HG03565 (cell line): ENCODE results near the gene CPT1B.

Source experiments
- ATAC-seq: cut with Tn5 transposase; IDR thresholded peaks from one replicate; pipeline ENCODE4 v1.9.1; 2021; ENCODE audit warnings: mild to moderate bottlenecking, moderate library complexity; ENCODE audit not compliant: unreplicated experiment

The CPT1B gene

DNA sequence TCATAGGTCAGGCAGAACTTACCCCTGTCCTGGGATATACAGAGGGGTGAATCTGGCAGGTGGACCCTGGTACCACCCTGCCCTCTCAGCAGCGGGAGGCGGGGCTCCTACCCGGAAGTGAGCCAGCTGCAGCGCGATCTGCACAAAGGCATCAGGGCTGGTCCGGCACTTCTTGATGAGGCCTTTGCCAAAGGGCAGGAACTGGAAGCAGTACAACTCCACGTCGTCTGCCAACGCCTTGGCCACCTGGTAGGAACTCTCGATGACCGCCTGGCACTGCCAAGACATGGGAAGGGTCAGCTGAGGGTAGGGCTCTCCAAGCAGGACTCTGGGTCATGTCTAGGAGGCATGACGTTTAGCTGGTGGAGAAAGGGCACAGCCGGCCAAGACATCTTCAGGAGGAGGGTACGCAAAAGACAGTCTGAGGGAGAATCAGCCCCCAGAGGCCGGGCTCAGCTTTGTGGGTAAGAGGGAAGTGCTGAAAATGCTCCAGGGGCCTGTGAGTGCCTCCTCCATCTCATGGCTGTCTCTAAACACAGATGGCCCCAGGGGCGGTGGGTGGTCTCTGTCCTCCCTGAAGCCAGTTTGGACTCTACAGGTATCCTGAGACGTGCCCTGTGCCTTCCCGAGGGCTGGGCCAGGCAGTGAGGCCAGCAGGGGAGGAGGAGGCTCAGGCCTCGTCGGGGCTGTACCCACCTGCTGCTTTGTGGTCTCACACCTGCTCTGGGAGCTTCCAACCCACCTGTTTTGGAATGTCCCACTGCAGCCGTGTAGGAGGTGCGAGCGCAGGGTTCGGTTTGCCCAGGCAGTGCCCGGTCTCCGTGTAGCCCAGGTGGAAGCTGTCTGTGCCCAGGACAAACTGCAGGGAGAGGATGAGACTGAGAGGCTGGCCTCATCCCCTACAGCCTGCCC lies 6.7 kb downstream of the CPT1B start:
- ATAC-seq = no peak

DNA sequence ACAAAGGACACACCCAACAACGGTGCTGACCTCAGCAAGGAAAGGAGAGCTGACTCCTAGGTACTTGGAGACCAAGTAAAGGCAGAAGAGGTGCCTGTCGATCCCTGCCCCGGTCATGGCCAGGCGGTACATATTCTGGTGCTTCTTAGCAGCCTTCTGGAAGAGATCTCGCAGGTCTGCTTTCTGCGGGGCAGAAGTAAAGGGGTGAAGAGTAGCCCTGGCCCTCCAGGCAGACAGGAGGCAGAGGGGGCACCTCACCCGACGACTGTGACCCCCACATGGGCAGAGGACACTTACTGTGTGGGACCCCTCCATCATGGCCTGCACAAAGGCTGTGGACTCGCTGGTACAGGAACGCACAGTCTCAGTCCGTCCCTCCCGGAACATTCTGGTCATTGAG lies 7.4 kb downstream of the CPT1B start:
- no peak for ATAC-seq

DNA sequence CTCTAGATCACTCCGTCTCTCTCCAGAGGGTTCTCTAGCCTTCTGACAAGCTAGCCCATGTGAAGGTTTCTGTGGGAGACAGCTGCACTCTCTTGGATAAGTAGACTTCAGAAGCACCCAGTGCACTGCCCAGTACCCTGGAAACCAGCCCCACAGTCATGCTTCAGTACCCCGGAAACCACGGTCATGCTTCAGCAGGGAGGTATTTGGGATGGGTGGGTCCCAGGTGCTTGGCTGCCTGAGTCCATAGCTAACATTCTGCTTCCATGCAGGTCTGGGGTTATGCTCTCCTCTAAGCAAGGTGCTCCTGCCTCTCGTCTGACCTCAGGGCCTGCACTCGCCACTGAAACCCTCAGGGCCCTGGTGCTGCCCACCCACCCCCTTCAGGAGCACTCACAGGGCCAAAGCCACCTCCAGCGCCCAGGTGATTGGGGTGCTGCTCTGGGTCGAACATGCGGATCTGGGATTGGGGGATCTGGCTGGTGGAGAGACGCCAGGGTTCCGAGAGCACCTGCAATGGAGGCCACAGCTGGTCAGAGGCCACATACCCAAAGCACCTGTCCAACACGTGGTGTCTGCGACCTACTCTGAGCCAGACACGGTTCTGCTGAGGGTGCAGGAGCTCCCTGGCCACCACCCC lies 8.2 kb downstream of the CPT1B start:
- ATAC-seq = no peak

DNA sequence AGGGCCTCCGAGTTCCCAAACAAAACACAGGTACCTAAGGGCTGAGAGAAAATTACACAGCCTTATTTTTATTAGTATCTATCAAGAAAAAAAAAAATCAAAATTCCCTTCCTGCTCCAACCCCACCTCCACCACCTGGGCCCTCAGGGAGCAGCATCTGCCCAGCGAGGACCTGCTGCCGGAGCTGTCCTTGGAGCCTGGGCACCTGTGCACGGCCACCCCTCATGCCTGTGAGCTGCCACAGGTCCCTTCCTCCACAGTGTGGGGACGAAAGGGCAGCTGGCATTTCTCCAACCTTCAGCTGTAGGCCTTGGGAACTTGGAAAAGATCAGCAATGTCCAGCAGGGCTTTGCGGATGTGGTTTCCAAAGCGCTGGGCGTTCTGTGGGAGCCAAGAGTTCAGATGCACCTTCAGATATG lies 9.2 kb downstream of the CPT1B start:
- no peak for ATAC-seq

DNA sequence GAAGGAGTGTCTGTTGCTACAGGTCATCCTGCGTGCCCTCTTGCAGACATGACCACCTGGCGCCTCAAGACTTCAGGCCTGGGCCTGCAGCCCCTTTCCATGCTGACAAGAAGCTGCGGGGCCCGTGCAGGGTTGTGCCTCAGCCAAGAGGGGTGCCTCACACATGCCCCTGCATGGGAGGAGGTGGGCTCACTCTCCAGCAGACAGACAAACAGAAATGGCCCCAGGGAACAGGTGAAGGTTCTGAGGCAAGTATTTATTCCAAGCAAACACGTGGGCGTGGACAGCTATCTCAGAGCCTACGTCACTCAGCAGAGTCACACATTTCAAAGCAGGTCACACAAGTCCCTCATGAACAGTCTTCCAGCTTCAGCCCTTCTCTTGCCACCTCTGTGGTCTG lies 9.6 kb downstream of the CPT1B start:
- ATAC-seq = no peak

DNA sequence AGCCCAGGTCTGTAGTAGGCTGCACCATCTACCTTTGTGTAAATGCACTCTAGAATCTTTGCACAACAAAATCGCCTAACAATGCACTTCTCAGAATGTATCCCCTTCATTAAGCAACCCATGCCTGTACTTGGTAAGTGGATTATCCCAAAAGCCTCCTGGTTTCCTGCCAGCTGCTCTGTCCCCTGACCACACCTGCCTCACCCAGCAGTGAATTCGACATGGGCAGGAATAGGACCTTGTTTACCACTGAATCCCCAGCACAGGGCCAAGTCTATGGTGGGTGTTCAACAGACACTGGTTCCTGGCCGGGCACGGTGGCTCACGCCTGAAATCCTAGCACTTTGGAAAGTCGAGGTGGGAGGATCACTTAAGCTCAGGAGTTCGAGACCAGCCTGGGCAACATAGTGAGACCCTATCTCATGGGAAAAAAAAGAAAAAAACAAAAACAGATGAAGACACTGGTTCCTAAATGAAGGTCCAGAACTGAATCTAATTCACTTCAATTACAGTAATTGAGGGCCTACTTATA lies 10.4 kb downstream of the CPT1B start:
- no peak for ATAC-seq

DNA sequence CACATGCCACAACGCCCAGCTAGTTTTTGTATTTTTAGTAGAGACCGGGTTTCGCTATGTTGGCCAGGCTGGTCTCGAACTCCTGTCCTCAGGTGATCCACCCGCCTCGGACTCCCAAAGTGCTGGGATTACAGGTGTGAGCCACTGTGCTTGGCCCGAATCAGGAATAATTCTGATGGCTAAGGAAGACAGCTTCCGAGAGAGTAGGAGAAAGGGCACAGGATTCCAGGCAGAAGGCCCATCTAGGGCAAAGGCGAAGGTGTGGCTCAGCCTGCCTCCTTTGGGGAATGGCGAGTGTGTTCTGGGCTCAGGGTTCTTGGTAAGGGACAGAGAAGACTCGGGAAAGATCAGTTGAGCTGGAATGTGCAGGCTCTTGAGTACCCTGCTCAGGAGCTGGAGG lies 13.9 kb downstream of the CPT1B start:
- ATAC-seq = no peak

DNA sequence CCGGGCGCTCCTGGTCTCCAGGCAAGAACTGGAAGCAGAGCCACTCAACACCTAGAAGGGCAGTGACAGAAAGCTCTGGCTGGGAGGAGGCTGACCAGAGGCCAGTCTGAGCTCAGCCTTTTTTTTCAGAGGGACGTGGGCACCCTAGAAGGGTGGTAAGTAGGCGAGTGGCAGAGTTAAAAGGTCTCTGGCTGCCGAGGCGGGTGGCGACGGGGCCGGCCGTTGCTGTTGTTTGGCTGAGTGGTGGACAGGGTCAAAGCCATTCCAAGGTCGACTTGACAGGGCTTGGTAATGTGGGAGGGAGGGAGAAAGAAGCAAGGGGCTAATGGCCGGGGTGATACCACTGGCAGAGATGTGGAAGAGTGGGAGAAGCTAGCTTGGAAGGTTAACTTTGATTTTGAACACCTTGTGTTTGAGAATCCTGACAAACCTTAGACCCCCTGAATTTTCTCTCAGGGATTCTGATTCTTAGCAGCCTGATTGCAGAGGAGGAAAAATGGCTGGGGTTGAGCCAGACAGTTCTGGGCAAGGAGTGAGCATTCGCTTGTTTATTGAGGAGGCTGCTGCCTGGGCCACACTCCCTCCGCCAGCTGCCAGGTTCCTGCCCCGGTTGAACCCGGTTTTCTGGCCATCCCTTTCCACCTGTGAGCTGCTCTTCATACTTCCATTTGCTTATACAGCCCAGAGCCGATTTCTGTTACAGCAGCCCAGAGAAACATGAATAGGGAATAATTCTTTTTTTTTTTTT lies 14.6 kb downstream of the CPT1B start:
- ATAC-seq = no peak

DNA sequence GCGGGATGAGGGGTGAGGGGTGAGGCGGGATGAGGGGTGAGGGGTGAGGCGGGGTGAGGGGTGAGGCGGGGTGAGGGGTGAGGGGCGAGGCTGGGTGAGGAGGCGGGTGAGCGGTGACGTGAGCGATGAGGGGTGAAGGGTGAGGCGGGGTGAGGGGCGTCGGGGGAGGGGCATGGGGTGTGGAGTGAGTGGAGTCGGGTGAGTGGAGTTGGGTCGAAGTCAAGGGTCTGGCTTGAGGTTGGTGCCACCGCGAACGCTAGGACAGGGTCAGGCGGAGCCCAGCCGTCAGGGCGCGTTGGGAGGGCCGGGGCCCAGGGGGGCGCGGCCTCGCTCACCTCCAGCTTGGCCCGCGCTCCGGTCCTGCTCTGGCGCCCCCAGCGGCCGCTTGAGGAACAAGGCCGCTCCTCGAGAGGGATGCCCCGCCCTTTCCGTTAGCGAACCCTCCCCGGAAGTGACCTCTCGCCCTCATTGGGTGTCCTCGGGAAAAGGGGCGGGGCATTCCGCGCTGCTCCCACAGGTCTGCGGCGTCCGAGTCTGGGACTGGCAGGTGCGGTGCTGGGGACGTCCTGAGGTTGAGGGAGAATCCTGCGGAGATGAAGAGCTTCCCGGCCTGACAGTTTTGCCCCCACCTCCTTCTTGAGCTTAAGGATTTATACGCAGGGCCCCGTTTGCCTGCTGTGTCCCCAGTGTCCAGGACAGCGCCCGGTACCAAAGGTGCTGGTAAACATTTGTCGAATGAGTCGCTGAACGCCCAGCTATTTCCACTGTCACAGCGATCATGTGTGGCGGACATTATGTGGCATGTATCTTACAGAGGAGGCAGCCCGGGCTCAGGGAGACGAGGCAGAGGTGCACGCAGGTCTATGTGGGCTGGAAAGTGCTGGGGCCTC lies 15.5 kb downstream of the CPT1B start, which contains the start of gene SYCE3:
Gene SYCE3 (minus strand): TSS at position 397 of the 890 bp plus-strand sequence. CDS start 6,514 bp downstream, outside the sequence.
- peak; percentile 81 for ATAC-seq

DNA sequence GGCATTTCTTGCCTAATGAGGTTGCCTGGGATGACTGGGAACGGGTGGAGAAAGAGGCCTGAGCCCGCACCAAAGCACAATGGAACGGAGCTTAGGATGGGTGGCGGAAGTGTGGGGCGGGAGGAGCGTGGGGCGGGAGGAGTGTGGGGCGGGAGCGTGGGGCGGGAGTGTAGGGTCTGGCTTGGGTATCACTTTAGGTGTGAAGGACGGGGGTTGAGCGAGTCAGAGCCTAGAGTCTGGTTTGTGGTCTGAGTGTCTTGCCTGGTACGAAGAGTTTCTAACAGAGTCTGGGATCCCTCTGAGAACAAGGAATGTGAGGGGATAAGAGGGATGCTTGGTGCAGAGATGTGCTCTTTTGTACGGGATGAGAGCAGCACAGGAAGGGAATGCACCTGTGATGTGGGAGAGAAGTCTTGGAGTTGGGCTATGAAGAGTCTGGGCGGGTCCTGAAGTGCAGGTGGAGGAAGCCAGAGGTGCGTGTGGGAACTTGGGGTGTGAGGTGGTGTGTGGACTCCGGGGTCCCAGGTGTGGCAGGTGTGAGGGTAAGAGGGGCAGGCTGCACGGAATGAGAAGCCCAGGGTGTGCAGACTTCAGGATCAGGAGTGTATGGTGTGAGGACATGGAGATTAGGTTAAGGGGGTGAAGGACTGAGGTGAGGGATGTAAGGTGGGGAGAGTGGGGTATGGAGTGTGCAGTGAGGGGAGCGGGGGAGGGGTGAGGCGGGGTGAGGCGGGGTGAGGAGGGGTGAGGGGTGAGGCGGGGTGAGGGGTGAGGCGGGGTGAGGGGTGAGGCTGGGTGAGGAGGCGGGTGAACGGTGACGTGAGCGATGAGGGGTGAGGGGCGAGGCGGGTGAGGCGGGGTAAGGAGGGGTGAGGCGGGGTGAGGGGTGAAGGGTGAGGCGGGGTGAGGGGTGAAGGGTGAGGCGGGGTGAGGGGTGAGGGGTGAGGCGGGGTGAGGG lies 16.5 kb downstream of the CPT1B start:
- no peak for ATAC-seq

DNA sequence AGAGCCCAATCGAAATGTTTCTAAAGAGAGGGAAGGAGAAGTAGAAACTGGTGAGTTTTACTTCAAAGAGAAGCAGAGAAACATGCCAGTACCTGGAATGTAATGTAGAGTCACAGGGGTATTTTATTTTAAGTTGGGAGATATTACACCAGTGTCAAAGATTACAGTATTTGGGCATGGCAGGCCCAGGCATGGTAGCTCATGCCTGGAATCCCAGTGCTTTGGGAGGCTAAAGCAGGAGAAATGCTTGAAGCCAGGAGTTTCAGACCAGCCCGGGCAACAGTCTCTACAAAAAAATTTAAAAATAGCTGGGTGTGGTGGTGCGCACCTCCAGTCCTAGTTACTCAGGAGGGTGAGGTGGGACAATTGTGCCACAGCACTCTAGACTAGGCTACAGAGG lies 18.2 kb downstream of the CPT1B start:
- no peak for ATAC-seq

DNA sequence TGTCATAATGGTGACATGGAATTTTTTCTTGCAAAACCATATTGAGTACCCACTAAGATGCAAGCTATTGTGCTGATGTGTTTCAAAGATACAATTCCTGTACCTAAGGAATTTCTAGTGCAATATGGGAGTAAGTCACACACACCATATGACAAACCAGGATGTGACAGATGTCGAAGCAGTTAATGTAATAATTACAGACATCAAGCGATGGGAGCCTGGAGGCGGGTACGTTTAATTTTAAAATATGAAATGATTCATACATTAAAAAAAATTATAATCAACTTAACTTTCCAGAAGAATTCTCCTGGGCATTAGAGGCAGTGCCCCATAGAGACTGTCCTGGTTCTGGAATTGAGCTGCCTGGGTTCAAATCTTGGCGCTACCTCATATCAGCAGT lies 21.5 kb downstream of the CPT1B start:
- ATAC-seq = no peak

DNA sequence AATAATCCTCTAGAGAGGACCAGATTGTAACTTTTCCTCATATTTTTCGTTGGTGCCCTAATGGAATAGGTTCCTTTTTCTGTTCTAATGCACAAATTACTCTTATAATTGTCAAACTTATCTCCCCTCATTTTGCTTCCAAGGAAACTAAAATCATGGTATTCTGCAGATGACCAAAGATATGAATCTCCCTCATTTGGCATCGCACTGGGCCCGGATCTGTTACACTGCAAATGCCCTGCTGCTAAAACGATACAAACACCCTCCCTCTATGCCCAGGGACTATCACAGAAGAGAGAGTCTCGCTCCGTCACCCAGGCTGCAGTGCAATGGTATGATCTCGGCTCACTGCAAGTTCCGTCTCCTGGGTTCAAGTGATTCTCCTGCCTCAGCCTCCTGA lies 24.9 kb downstream of the CPT1B start:
- no peak for ATAC-seq

DNA sequence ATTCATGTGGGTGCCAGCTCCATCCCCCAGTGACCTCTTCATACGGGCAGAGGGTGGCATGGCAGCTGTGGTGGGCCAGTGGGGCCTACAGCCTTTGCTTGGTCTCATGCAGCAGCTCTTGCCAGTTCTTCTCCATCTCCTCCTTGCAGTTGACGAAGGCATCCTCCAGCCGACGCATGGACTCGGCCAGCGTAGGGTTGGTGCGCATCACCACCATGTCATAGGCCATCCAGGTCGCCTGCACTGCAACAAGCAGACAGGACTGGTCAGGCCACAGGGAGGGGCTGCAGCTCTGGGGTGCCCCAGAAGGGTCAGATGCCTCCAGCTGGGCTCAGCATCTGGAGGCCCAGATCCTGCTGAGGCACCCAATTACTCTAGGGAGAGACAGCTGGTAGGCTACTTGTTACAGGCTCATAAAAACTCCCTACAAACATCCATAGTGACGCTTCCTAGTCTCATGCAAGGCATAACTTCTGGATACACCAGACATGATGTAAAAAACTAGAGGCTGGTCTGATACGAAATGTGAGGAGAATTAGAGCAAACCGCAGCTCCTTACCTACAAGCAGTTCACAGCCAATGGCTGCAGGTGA lies 27.0 kb downstream of the CPT1B start:
- no peak for ATAC-seq

DNA sequence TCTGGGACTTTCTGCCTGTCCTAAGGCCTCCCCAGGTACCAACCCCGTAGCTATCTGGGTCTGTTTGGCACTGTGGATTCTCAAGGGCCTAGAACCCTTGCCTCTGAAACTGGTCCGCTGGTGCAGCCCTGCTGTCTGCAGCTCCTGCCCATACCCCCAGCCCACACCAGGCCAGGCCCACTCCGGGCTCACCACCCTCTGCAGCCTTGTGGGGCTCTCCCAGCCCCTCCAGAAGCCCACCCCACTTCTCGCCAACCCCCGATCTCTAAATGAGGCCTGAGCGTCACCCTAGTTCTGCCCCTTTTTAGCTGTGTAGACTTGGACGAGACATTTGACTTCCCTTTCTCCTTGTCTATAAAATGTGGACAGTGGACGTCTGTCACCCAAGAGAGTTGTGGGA lies 27.8 kb downstream of the CPT1B start:
- ATAC-seq = no peak

DNA sequence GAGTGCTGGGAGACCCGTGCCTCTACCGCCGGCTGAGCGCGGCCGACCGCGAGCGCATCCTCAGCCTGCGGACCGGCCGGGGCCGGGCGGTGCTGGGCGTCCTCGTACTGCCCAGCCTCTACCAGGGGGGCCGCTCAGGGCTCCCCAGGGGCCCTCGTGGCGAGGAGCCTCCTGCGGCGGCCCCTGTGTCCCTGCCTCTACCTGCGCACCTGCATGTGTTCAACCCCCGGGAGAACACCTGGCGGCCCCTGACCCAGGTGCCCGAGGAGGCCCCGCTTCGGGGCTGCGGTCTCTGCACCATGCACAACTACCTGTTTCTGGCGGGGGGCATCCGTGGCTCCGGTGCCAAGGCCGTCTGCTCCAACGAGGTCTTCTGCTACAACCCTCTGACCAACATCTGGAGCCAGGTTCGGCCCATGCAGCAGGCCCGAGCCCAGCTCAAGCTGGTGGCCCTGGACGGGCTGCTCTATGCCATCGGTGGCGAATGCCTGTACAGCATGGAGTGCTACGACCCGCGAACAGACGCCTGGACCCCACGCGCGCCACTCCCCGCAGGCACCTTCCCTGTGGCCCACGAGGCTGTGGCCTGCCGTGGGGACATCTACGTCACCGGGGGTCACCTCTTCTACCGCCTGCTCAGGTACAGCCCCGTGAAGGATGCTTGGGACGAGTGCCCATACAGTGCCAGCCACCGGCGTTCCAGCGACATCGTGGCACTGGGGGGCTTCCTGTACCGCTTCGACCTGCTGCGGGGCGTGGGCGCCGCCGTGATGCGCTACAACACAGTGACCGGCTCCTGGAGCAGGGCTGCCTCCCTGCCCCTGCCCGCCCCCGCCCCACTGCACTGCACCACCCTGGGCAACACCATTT lies 29.1 kb downstream of the CPT1B start:
- no peak for ATAC-seq

DNA sequence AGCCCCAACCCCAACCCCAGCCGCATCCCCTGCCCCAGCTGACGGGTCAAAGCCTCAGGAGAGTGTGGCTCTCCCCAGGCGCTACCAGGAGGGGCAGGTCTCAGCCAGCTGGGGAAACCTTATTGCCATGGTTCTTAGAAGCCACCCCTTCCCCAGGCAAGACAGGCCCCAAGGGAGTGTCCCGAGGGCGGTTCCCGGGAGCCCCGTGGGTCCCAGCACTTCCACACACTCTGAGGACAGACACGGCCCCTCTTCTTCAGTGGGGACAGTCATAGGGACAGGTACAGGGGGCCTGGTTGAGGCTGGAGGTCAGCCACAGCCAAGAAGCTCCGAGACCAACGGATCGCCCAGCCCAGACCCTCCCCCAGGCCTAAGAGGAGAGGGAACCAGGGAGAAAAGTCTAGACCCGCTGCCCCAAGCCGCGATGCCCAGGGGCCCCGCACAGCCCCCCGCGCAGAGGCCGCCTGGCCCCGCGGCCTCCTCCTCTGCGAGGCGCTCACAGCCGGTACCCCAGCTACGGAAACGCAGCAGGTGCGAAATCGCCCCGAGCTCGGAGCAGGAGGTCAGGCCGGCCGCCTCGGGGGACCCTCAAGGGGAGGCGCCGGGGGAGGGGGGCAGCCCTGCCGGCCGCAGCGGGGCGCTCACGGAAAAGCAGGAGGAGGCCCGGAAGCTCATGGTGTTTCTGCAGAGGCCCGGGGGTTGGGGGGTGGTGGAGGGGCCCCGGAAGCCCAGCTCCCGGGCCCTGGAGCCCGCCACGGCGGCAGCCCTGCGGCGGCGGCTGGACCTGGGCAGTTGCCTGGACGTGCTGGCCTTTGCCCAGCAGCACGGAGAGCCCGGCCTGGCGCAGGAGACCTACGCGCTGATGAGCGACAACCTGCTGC lies 29.9 kb downstream of the CPT1B start:
- no peak for ATAC-seq
